WI38 (cell line): ENCODE results near the gene PLEKHG3.

ENCODE experiments used
- H3K4me3 ChIP-seq: 2 replicates; pipeline ENCODE4 v1.5.1; 2011; ENCODE audit warnings: low read depth, mild to moderate bottlenecking, control low read depth, low read length
- CTCF ChIP-seq: IDR thresholded peaks from 2 replicates; pipeline ENCODE4 v1.5.1; 2012; ENCODE audit warnings: low read depth, mild to moderate bottlenecking, control low read depth, low read length

The PLEKHG3 gene

DNA sequence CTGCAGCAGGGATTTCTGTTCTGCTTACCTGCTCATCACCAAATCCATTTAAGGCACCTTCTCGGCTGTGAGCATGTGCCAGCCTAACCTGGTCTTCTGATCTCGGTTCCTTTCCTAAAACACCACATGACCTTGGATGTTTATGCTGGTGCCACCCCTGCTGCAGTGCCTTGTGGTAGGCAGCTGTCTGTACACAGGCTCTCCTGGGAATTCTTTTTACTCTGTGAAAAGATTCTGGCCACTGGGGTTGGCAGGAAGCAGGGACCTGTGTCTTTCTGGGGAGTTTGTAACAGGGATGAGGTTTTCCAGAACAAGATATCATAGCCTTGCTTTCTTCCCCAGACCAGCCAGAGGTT, 10.4 kb upstream of the PLEKHG3 start:
- no peak overlapping the region for H3K4me3 ChIP-seq
- no peak for TF ChIP-seq CTCF

- no peak overlapping the region for H3K4me3 ChIP-seq
- TF ChIP-seq CTCF, result no peak
Measured at GRCh38 chr14:64695071-64695470, 9.2 kb upstream of the PLEKHG3 start.

- no peak overlapping the region for H3K4me3 ChIP-seq
- no peak for TF ChIP-seq CTCF
Measured at GRCh38 chr14:64696355-64696857, 7.8 kb upstream of the PLEKHG3 start.

- no peak overlapping the region for H3K4me3 ChIP-seq
- TF ChIP-seq CTCF, result no peak
Measured at GRCh38 chr14:64698903-64699302, 5.3 kb upstream of the PLEKHG3 start.

DNA sequence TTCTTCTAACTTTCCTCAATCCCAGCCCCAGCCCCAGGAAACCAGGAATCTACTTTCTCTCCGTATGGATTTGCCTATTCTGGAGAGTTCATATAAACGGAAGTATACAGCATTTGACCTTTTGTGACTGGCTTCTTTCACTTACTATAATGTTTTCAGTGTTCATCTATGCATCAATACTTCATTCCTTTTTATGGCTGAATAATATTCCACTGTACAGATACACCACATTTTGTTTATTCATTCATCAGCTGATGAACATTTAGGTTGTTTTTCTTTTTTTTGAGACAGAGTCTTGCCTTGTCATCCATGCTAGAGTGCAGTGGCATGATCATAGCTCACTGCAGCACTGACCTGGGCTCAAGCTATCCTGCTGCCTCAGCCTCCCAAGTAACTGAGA, 3.9 kb upstream of the PLEKHG3 start:
- TF ChIP-seq CTCF, result no peak
- H3K4me3 ChIP-seq, result no peak overlapping the region

- H3K4me3 ChIP-seq, result no peak overlapping the region
- TF ChIP-seq CTCF, result no peak
Measured at GRCh38 chr14:64700894-64701293, 3.3 kb upstream of the PLEKHG3 start.

DNA sequence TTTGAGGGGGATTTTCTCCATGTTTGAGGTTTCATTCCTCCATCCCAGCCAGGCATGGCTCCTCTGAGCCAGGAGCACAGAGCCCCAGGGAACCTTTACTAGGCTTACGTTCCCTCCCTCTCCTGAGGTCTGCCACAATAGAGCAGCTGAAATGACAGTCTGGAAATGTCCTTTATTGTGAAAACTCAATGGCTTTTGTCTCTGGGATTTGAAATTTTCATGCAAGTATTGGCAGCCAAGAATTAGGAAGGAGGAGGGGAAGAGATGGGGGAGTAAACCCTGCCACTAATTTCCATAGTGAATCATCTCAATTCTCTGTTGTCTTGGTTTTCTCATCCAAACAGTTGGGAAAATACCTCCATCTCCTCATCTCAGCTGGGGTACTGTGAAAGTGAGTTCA, 2.6 kb upstream of the PLEKHG3 start:
- TF ChIP-seq CTCF, result no peak
- no peak overlapping the region for H3K4me3 ChIP-seq
